Measurements from ENCODE around the gene COLQ.
"Not testable (repeated sequence)": the region's sequence is repeated elsewhere in the genome, so short reads cannot be mapped to it uniquely, and the experiment has no call there.

DNA sequence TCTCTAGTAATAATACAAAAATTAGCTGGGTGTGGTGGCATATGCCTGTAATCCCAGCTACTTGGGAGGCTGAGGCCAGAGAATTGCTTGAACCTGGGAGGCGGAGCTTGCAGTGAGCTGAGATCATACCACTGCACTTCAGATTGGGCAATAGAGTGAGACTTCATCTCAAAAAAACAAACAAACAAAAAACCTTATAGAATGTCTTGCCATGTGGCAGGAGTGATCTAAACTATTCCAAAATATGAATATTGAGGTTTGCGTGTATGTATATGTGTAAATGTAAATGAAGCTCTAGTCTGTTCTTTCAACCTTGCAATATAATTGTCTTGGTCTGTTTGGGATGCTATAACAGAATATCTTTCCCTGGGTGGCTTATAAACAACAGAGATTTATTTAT lies 11.1 kb upstream of the COLQ start:
- TF ChIP-seq, protein P1, sequence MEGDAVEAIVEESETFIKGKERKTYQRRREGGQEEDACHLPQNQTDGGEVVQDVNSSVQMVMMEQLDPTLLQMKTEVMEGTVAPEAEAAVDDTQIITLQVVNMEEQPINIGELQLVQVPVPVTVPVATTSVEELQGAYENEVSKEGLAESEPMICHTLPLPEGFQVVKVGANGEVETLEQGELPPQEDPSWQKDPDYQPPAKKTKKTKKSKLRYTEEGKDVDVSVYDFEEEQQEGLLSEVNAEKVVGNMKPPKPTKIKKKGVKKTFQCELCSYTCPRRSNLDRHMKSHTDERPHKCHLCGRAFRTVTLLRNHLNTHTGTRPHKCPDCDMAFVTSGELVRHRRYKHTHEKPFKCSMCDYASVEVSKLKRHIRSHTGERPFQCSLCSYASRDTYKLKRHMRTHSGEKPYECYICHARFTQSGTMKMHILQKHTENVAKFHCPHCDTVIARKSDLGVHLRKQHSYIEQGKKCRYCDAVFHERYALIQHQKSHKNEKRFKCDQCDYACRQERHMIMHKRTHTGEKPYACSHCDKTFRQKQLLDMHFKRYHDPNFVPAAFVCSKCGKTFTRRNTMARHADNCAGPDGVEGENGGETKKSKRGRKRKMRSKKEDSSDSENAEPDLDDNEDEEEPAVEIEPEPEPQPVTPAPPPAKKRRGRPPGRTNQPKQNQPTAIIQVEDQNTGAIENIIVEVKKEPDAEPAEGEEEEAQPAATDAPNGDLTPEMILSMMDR (IDR thresholded peaks at IDR 0.05; ENCODE audit: low read depth, low read length, missing input control) = not testable (repeated sequence)
- not testable (repeated sequence) for TF ChIP-seq GABPA (IDR thresholded peaks at IDR 0.05 in 1 of 2, conservative IDR thresholded peaks at IDR 0.05 in 1 of 2); EGR1 (IDR thresholded peaks at IDR 0.05; ENCODE audit: low read depth in 2 of 2); TAF1 (conservative IDR thresholded peaks at IDR 0.05); REST (IDR thresholded peaks at IDR 0.05); YY1 (IDR thresholded peaks at IDR 0.05); SP1 (IDR thresholded peaks at IDR 0.05); FOXA2 (IDR thresholded peaks at IDR 0.05); HNF4G (IDR thresholded peaks at IDR 0.05); JUND (IDR thresholded peaks at IDR 0.05); RAD21 (IDR thresholded peaks at IDR 0.05)
- TF ChIP-seq, protein P2, sequence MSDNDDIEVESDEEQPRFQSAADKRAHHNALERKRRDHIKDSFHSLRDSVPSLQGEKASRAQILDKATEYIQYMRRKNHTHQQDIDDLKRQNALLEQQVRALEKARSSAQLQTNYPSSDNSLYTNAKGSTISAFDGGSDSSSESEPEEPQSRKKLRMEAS (IDR thresholded peaks at IDR 0.05) = not testable (repeated sequence)
